ENCODE data around the gene PNMA6E.

PNMA6E gene

GRCh38 chrX:153365670-153366069, 35.5 kb downstream of the PNMA6E start:
- no peak for TF ChIP-seq CTCF (conservative IDR thresholded peaks at IDR 0.05; ENCODE audit: low read depth)
- no peak for DNase-seq (ENCODE audit: low spot score)
- no peak overlapping the region for H3K27ac ChIP-seq
- ChIA-PET CTCF (no interaction called here), POLR2A (ENCODE audit: low non-redundant PET) (no interaction called here)

- no peak for TF ChIP-seq CTCF (conservative IDR thresholded peaks at IDR 0.05; ENCODE audit: low read depth)
- POLR2A ChIA-PET (ENCODE audit: low non-redundant PET), result no interaction called here
- no peak overlapping the region for H3K27ac ChIP-seq
- CTCF ChIA-PET, result no interaction called here
- DNase-seq (ENCODE audit: low spot score), result no peak
Measured at GRCh38 chrX:153361781-153362397, 39.3 kb downstream of the PNMA6E start.

DNA sequence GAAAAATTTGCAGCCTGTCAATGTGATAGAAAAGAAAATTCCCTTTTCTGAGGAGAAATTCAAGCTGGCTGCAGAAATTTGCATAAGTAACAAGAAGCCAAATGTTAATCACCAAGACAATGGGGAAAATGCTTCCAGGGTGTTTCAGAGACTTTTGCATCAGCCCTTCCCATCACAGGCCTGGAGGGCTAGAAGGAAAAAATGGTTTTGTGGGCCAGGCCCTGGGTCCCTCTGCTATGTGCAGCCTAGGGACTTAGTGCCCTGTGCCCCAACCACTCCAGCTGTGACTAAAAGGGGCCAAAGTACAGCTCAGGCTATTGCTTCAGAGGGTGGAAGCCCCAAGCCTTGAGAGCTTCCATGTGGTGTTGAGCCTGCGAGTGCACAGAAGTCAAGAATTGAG, 43.3 kb downstream of the PNMA6E start:
- DNase-seq (ENCODE audit: low spot score), result no peak
- no peak for TF ChIP-seq CTCF (conservative IDR thresholded peaks at IDR 0.05; ENCODE audit: low read depth)
- no peak overlapping the region for H3K27ac ChIP-seq
- ChIA-PET CTCF (no interaction called here), POLR2A (ENCODE audit: low non-redundant PET) (no interaction called here)

DNA sequence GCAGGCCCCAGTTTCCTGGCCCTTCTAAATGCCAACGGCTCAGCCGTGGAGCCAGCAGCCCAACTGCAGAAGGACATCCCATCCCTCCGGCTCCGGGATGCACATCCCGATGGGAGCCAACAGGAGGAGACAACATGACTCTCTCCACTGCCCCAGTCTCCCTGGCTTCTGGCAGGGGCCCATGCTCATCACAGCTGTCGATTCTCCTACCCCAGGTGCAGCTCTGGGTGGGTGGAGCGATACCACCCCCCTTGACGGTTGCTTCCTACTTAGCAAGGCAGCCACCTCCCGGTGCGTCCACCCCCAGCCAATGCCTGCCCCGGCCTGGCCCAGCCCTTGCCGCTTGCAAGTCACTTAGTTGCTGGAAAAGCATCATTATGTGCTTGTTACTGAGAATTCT, 47.7 kb downstream of the PNMA6E start:
- no peak for TF ChIP-seq CTCF (conservative IDR thresholded peaks at IDR 0.05; ENCODE audit: low read depth)
- no peak for DNase-seq (ENCODE audit: low spot score)
- no peak overlapping the region for H3K27ac ChIP-seq
- POLR2A ChIA-PET (ENCODE audit: low non-redundant PET), result no interaction called here
- CTCF ChIA-PET, result no interaction called here

DNA sequence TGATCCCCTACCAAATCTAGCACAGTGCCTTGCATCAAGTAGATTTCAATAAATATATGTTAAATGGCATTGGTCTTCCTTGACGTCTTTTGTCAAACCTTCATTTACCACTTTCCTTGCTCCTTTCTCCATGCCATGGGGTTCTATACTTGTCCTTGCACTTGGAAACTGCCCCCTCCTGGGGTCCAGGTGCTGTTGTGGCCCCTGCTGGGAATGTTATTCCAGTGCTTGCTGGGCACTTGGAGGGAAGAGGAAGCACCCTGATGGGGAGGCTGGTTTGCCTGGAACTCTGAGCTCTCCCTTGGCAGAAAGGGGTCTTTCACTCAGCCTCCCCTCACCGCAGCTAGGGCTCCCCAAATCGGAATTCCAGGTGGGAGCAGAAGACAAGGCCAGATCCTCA, 48.3 kb downstream of the PNMA6E start:
- CTCF ChIA-PET, result no interaction called here

DNA sequence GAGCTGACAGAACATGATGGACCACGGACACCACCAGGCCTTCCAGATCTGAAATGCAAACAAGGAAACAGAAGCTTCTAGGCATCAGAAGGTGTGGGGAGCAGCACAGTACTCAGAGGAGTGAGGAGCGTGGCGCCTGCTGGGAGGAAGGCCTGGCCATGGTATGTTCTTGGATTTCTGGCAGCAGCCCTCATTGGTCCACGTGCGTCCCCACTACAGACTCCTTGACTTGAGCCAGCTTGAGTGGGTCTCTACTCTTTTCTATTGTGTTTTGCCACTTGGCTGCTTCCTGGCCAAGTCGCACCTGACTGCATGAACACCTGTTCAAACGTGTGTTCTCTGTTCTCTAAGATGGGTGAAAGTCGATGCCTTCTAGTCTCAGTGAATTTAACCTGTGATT, 49.2 kb downstream of the PNMA6E start:
- H3K27ac ChIP-seq, result no peak overlapping the region
- CTCF ChIA-PET, result no interaction called here
- POLR2A ChIA-PET (ENCODE audit: low non-redundant PET), result no interaction called here
- TF ChIP-seq CTCF (conservative IDR thresholded peaks at IDR 0.05; ENCODE audit: low read depth), result no peak
- DNase-seq (ENCODE audit: low spot score), result no peak

More for the DNA sequence above, 48.3 kb downstream of the PNMA6E start:
- no peak for DNase-seq (ENCODE audit: low spot score)
- POLR2A ChIA-PET (ENCODE audit: low non-redundant PET), result no interaction called here
- TF ChIP-seq CTCF (conservative IDR thresholded peaks at IDR 0.05; ENCODE audit: low read depth), result no peak
- no peak overlapping the region for H3K27ac ChIP-seq

GRCh38 chrX:153349952-153350351, 51.2 kb downstream of the PNMA6E start:
- no peak for DNase-seq (ENCODE audit: low spot score)
- POLR2A ChIA-PET (ENCODE audit: low non-redundant PET), result no interaction called here
- no peak for TF ChIP-seq CTCF (conservative IDR thresholded peaks at IDR 0.05; ENCODE audit: low read depth)

More at GRCh38 chrX:153349952-153350351, 51.2 kb downstream of the PNMA6E start:
- no peak overlapping the region for H3K27ac ChIP-seq
- CTCF ChIA-PET, result no interaction called here
